IMR-90 (cell line): ENCODE measurements around the gene NFAT5.

ENCODE experiments used
- CHD1 ChIP-seq: IDR thresholded peaks from 2 replicates; pipeline ENCODE4 v1.6.1; 2012; ENCODE audit warnings: low read depth, low read length, improper control_type of control experiment
- CTCF ChIP-seq: conservative IDR thresholded peaks from 2 replicates; pipeline ENCODE4 v1.5.1; 2012; ENCODE audit warnings: mild to moderate bottlenecking, low read depth, low read length, improper control_type of control experiment
- FOS ChIP-seq: fragments of 150-350 bp; IDR thresholded peaks from 2 replicates; pipeline ENCODE4 v1.6.1; 2016; ENCODE audit warnings: low read depth, low read length
- MAFK ChIP-seq: IDR thresholded peaks from 2 replicates; pipeline ENCODE4 v1.6.1; 2012; ENCODE audit warnings: low read depth, low read length, improper control_type of control experiment
- MAZ ChIP-seq: IDR thresholded peaks from 2 replicates; pipeline ENCODE4 v1.6.1; 2012; ENCODE audit warnings: low read depth, mild to moderate bottlenecking, low read length, improper control_type of control experiment, moderate library complexity, borderline replicate concordance
- MXI1 ChIP-seq: IDR thresholded peaks from 2 replicates; pipeline ENCODE4 v1.6.1; 2012; ENCODE audit warnings: low read depth, mild to moderate bottlenecking, low read length, moderate library complexity, borderline replicate concordance
- POLR2A ChIP-seq: IDR thresholded peaks from 2 replicates; pipeline ENCODE4 v1.6.1; 2012; ENCODE audit warnings: mild to moderate bottlenecking, low read depth, low read length
- RAD21 ChIP-seq: IDR thresholded peaks from 2 replicates; pipeline ENCODE4 v1.6.1; 2012; ENCODE audit warnings: low read length, improper control_type of control experiment
- RFX5 ChIP-seq: IDR thresholded peaks from 2 replicates; pipeline ENCODE4 v1.8.0; 2012; ENCODE audit warnings: low read depth, mild to moderate bottlenecking, low read length, moderate library complexity
- SMC3 ChIP-seq: fragments of 150-350 bp; IDR thresholded peaks from 2 replicates; pipeline ENCODE4 v1.6.1; 2016; ENCODE audit warnings: low read depth, mild to moderate bottlenecking, antibody characterized with exemption, low read length, moderate library complexity
- USF2 ChIP-seq: fragments of 150-350 bp; IDR thresholded peaks from 2 replicates; pipeline ENCODE4 v1.6.1; 2017; ENCODE audit warnings: mild to moderate bottlenecking, antibody characterized with exemption, low read length, low read depth
- TF ChIP-seq, protein P1 (sequence below): fragments of 150-350 bp; IDR thresholded peaks from 2 replicates; pipeline ENCODE4 v1.6.1; 2016; ENCODE audit warnings: low read depth, mild to moderate bottlenecking, low read length, moderate library complexity, borderline replicate concordance

- TF ChIP-seq RFX5 (no peak), USF2 (no peak), CTCF (no peak), POLR2A (no peak), FOS (no peak), SMC3 (no peak), CHD1 (no peak), MAZ (no peak), MXI1 (no peak), RAD21 (no peak), MAFK (no peak)
- TF ChIP-seq, protein P1, sequence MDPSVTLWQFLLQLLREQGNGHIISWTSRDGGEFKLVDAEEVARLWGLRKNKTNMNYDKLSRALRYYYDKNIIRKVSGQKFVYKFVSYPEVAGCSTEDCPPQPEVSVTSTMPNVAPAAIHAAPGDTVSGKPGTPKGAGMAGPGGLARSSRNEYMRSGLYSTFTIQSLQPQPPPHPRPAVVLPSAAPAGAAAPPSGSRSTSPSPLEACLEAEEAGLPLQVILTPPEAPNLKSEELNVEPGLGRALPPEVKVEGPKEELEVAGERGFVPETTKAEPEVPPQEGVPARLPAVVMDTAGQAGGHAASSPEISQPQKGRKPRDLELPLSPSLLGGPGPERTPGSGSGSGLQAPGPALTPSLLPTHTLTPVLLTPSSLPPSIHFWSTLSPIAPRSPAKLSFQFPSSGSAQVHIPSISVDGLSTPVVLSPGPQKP, result no peak
Measured at GRCh38 chr16:69672315-69672997, 106.7 kb downstream of the NFAT5 start.
